Limb (tissue), 2 donors: ENCODE data around the gene DEGS1.
A peak's percentile ranks its signal among the peaks of the same experiment; 100 is the strongest.

Experiments
- DNase-seq, 2 donors: peaks; one replicate each; pipeline ENCODE4 v3.0.0-alpha.2; 2016; ENCODE audit errors: extremely low spot score in 2 of 2

Gene DEGS1

DNA sequence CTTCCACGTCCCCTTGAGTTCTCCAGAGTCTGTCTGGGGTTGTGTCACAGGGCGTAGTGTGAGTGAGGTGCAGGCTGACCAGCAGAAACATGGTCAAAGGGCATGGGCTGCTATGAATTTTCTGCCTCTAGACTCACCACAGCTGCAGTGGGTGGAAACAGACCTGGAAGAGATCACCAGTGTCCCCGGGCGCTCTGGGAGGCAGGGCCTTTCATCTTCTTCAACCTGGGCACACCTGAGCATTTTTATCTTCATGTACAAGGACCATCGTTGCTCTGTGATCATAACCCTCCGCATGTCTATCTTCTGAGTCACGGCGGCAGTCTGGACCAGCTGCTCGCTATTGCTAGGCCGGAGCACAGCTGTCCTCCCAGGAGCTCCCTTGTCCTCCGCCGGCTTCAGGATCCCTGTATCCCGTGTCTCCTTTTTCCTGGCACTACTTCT lies 29.6 kb downstream of the DEGS1 start:
- peak; percentile 30 to 42 for DNase-seq

GRCh38 chr1:224213438-224214119 lies 30.5 kb downstream of the DEGS1 start:
- no peak for DNase-seq

DNA sequence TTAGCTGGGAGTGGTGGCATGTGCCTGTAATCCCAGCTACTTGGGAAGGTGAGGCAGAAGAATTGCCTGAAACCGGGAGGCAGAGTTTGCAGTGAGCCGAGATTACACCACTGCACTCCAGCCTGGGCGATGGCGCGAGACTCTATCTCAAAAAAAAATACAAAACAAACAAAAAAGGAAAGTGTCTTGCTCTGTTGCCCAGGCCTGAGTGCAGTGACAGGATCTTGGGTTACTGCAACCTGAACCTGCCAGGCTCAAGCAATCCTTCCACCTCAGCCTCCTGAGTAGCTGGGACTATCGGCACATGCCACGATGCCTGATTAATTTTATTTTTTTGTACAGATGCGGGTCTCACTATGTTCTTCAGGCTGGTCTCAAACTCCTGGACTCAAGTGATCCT lies 33.3 kb downstream of the DEGS1 start:
- DNase-seq, result no peak

GRCh38 chr1:224217655-224218623 lies 34.9 kb downstream of the DEGS1 start:
- no peak for DNase-seq

DNA sequence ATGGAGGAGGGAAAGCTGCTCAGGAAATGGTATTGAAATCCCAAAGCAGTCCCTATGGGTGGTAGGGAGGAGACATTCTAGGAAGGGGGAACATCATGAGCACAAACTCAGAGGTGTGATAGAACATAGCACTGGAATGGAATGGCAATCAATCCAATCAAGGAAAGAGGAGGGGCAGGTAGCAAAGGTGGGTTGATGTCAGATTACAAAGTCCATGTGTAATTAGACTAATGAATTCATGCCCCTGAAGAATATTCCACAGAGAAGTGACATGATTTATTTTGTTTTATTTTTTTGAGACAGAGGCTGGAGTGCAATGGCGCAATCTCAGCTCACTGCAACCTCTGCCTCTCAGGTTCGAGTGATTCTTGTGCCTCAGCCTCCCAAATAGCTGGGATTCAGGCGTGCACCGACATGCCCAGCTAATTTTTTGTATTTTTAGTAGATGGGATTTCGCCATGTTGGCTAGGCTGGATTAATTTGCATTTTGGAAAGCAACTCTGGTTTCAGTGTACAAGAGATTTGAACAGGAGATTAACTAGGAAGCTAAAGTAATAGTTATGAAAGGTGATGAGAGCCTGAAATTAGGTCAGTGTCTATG lies 36.1 kb downstream of the DEGS1 start:
- DNase-seq, result no peak

GRCh38 chr1:224219612-224220059 lies 36.6 kb downstream of the DEGS1 start:
- no peak for DNase-seq

DNA sequence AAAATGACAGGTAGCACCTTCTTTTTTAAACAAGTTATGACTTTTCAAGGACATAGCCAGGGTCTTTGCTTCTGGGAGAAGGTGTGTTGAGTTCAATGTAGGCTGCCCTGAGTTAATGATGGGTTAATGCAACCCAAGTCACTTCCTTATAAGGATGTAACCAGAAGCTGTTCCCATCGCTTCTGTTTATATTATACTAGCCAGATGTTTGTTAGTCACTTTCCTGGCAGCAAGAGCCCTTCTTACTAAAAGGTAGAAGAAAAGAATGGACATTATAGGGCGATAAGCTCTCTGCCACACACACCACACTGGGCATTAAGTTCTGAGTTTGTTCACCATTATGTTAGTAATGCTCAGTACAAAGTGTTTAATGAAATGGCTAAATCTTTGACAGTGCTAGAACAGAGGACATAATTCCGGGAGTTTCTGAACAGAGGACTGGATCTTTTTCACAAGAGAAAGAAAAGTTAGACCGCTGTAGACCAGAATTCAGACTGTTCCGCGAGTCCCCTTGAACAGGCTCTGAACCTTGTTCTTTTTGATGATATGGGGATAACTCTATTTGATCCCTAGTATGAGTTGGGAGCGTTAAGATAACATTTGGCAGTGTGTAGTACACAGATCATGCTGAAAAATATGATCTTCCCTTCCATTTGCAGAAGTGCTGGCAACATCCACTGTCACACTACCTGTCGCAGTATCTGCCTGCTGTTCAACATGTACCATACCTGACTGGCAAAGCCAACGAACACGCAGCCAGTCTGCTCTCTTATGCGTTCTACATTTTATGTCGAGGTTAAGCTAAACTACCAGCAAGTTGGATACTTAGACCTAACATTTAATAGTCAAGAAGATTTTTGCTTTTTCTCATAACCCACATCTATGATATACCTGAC lies 41.0 kb downstream of the DEGS1 start:
- DNase-seq, result no peak

DNA sequence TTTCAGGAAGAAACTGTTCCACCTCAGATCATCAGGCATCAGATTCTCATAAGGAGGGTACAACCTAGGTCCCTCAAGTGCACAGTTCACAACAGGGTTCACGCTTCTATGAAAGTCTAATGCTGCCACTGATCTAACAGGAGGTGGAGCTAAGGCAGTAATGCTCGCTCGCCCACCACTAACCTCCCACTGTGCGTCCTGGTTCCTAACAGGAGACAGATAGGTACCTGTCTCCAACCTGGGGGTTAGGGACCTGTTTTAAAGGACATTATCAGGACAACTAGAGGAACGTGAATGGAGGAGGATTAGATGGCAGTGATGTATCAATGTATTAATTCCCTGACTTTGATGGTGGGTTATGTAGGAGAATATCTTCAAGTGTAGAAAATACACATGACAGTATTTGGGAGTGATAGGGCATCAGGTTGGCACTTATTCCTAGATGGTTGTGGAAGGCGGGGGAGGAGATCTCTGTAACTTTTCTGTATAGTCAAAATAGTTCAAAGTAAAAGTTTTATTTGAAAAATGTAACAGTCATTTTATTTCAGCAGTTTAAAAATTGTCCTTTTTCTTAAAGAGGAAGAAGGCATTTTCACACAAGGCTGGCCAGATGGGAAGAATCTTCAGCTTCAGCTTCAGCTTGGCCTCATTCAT lies 43.9 kb downstream of the DEGS1 start:
- DNase-seq, result no peak

GRCh38 chr1:224234017-224234416 lies 51.0 kb downstream of the DEGS1 start:
- DNase-seq, result no peak

- DNase-seq, result no peak
These were observed 52.9 kb downstream of the DEGS1 start for GRCh38 chr1:224235813-224236493.

DNA sequence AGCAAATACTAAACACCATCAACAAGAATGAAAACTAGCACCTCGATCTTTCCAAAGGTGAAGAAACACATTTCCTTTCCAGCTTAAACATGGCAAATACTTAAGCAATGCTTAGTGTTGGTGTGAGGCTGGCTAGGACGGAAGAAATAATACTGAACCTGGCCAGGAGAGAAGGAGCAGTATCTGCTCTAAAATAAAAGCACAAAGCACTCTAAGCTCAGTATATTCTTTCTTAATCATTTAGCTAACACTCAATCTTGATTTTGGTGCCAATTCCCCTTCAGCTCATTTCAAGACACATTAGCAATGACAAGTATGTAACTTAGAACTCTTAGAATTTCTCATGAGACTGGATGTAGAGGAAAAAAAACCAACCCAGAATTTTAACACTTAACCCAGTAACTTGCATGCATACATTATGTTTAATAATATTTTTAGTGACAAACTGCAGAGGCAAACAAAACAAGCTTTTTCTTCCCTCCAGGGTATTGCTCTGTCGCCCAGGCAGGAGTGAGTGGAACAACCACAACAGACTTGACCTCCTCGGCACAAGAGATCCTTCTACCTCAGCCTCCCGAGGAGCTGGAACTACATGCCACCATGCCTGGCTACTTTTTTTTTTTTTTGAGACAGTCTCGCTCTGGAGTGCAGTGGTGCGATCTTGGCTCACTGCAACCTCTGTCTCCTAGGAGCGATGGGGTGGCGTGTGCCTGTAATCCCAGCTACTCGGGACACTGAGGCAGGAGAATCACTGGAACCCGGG lies 54.3 kb downstream of the DEGS1 start:
- no peak for DNase-seq

DNA sequence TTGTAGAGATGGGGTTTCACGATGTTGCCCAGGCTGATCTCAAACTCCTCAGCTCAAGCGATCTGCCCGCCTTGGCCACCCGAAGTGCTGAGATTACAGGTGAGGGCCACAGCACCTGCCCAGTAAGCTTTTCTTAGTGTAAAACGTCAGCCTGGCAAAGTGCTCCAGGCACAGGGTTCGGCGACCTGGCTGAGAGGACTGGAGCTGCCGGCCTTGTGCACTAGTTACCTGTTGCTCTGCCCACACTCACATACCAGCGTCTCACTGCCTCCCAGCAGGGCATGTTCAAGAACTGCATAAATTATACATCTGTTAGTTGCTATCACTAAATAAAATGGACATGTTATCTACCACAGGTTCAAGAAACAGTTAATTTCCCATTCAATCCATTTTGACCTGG lies 55.2 kb downstream of the DEGS1 start:
- DNase-seq, result no peak

DNA sequence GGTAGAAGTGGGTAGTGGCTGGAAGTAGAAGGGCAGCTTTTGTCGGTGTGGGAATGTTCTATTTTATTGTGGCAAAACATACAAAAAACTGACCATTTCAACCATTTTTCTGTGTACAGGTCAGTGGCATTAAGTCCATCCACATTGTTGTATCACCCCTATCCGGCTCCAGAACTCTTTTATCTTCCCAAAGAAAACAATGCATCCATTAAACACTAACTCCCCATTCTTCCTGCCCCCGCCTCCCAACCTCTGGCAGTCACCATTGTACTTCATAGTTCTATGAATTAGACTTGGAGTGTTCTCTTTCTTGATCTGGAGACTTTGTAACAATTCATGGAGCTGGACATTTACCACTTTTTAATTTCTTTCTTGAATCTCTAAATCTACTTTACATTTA lies 55.7 kb downstream of the DEGS1 start:
- no peak for DNase-seq
